ENCODE data around the gene RASSF4.

The RASSF4 gene

GRCh38 chr10:44954962-44955361 is 4.6 kb upstream of the RASSF4 start:
- Histone ChIP-seq H3K27ac (replicated peaks) (no peak overlapping the region), H3K27me3 (ENCODE audit: insufficient read depth, poor library complexity, severe bottlenecking) (no peaks in the 10 kb centered on the region), H3K4me3 (replicated peaks; ENCODE audit: insufficient read depth, low read length) (no peak overlapping the region)
- no peak for TF ChIP-seq GABPA (IDR thresholded peaks at IDR 0.05; ENCODE audit: low read depth)
- TF ChIP-seq, protein P1, sequence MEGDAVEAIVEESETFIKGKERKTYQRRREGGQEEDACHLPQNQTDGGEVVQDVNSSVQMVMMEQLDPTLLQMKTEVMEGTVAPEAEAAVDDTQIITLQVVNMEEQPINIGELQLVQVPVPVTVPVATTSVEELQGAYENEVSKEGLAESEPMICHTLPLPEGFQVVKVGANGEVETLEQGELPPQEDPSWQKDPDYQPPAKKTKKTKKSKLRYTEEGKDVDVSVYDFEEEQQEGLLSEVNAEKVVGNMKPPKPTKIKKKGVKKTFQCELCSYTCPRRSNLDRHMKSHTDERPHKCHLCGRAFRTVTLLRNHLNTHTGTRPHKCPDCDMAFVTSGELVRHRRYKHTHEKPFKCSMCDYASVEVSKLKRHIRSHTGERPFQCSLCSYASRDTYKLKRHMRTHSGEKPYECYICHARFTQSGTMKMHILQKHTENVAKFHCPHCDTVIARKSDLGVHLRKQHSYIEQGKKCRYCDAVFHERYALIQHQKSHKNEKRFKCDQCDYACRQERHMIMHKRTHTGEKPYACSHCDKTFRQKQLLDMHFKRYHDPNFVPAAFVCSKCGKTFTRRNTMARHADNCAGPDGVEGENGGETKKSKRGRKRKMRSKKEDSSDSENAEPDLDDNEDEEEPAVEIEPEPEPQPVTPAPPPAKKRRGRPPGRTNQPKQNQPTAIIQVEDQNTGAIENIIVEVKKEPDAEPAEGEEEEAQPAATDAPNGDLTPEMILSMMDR (IDR thresholded peaks at IDR 0.05; ENCODE audit: insufficient read depth, low read length): no peak
- TF ChIP-seq POLR2AphosphoS5 (IDR thresholded peaks at IDR 0.05; ENCODE audit: low read depth): no peak
- TF ChIP-seq SPI1 (IDR thresholded peaks at IDR 0.05; ENCODE audit: borderline replicate concordance, low read depth): no peak
- TF ChIP-seq, protein P2, sequence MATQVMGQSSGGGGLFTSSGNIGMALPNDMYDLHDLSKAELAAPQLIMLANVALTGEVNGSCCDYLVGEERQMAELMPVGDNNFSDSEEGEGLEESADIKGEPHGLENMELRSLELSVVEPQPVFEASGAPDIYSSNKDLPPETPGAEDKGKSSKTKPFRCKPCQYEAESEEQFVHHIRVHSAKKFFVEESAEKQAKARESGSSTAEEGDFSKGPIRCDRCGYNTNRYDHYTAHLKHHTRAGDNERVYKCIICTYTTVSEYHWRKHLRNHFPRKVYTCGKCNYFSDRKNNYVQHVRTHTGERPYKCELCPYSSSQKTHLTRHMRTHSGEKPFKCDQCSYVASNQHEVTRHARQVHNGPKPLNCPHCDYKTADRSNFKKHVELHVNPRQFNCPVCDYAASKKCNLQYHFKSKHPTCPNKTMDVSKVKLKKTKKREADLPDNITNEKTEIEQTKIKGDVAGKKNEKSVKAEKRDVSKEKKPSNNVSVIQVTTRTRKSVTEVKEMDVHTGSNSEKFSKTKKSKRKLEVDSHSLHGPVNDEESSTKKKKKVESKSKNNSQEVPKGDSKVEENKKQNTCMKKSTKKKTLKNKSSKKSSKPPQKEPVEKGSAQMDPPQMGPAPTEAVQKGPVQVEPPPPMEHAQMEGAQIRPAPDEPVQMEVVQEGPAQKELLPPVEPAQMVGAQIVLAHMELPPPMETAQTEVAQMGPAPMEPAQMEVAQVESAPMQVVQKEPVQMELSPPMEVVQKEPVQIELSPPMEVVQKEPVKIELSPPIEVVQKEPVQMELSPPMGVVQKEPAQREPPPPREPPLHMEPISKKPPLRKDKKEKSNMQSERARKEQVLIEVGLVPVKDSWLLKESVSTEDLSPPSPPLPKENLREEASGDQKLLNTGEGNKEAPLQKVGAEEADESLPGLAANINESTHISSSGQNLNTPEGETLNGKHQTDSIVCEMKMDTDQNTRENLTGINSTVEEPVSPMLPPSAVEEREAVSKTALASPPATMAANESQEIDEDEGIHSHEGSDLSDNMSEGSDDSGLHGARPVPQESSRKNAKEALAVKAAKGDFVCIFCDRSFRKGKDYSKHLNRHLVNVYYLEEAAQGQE (IDR thresholded peaks at IDR 0.05; ENCODE audit: insufficient replicate concordance, low read depth): no peak
- no peak for DNase-seq (ENCODE audit: low read depth in 1 of 2, low spot score in 1 of 2)

DNA sequence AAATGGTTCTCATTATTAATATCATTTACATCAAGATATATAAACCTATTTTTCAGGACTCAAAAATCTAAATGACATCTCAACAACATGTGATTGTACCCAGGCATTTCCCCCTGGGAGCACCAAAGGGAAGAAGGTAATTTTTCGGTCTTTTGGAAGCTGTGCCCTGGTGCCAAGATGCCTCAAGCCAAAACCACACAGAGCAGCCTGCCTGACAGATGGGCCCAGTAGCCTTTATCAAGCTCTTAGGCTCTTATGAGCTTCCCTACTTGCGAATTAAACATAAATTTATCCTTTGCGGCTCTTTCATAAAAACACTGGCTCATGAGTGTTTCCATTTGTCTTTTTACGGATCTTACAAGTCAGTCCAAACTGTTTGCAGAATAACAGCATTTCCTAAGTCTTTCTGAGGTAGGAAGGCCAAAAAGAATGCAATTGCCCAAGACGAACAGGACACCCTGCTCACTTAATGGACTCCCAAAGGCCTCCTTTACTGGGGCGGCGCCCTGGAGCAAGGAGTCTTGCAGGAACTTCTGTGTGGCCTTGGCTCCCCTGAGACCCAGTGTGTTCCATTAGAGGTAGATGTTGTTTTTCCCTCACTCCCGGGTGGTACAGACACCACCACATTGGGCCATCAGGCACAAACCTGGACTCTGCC is 4.1 kb upstream of the RASSF4 start:
- H3K27ac ChIP-seq (replicated peaks): no peak overlapping the region
- no peaks in the 10 kb centered on the region for H3K27me3 ChIP-seq (ENCODE audit: insufficient read depth, poor library complexity, severe bottlenecking)
- no peak for DNase-seq (ENCODE audit: low read depth in 1 of 2, low spot score in 1 of 2)
- H3K4me3 ChIP-seq (replicated peaks; ENCODE audit: insufficient read depth, low read length): no peak overlapping the region
- TF ChIP-seq, protein P2 (IDR thresholded peaks at IDR 0.05; ENCODE audit: insufficient replicate concordance, low read depth): no peak
- no peak for TF ChIP-seq SPI1 (IDR thresholded peaks at IDR 0.05; ENCODE audit: borderline replicate concordance, low read depth)
- no peak for TF ChIP-seq POLR2AphosphoS5 (IDR thresholded peaks at IDR 0.05; ENCODE audit: low read depth)
- TF ChIP-seq, protein P1 (IDR thresholded peaks at IDR 0.05; ENCODE audit: insufficient read depth, low read length): no peak
- TF ChIP-seq GABPA (IDR thresholded peaks at IDR 0.05; ENCODE audit: low read depth): no peak

DNA sequence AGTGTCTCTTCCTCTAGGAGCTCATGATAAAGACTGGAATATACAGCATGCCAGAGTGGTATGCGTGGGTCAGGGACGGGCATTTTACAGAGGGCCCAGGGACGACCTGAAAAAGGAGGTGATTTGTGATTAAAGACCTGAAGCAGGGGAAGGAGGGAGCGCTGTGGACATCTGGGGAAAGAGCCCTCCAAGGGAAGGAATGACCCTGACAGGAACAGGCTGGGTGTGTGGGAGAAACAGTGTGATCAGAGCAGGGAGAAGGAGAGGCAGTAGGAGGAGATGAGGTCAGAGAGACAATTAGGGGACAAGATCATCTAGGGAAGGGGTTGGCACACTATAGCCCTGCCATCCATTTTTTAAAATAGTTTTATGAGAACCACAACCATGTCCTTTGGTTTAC is 3.4 kb upstream of the RASSF4 start:
- Histone ChIP-seq H3K27me3 (ENCODE audit: insufficient read depth, poor library complexity, severe bottlenecking) (no peaks in the 10 kb centered on the region), H3K4me3 (replicated peaks; ENCODE audit: insufficient read depth, low read length) (no peak overlapping the region), H3K27ac (replicated peaks) (no peak overlapping the region)
- TF ChIP-seq, protein P1 (IDR thresholded peaks at IDR 0.05; ENCODE audit: insufficient read depth, low read length): no peak
- no peak for TF ChIP-seq POLR2AphosphoS5 (IDR thresholded peaks at IDR 0.05; ENCODE audit: low read depth)
- no peak for TF ChIP-seq SPI1 (IDR thresholded peaks at IDR 0.05; ENCODE audit: borderline replicate concordance, low read depth)
- TF ChIP-seq, protein P2 (IDR thresholded peaks at IDR 0.05; ENCODE audit: insufficient replicate concordance, low read depth): no peak
- TF ChIP-seq GABPA (IDR thresholded peaks at IDR 0.05; ENCODE audit: low read depth): no peak
- DNase-seq (ENCODE audit: low read depth in 1 of 2, low spot score in 1 of 2): no peak
